Stimulated activated CD8-positive, alpha-beta memory T cell treated with anti-CD3 and anti-CD28 coated beads, Interleukin-4, amount 100 ng/mL, for 24 hours (primary cell): Measurements from ENCODE around the gene GDPD4.

Experiments
- DNase-seq: peaks from one replicate; pipeline ENCODE4 v3.0.0-alpha.2; 2020; ENCODE audit warnings: low read depth

GDPD4 gene

GRCh38 chr11:77189588-77190210 is 111.8 kb downstream of the GDPD4 start:
- DNase-seq: no peak

- no peak for DNase-seq
Observed at GRCh38 chr11:77188633-77189491, 112.6 kb downstream of the GDPD4 start.

- DNase-seq: peak; percentile 51
Observed at GRCh38 chr11:77187776-77188632, 113.5 kb downstream of the GDPD4 start.

GRCh38 chr11:77187111-77187750 is 114.3 kb downstream of the GDPD4 start:
- no peak for DNase-seq

GRCh38 chr11:77186302-77186701 is 115.2 kb downstream of the GDPD4 start:
- no peak for DNase-seq

- no peak for DNase-seq
Observed at GRCh38 chr11:77184136-77184860, 117.2 kb downstream of the GDPD4 start.

GRCh38 chr11:77183431-77183984 is 118.0 kb downstream of the GDPD4 start:
- no peak for DNase-seq

GRCh38 chr11:77182542-77183430 is 118.7 kb downstream of the GDPD4 start:
- no peak for DNase-seq

- DNase-seq: no peak
Observed at GRCh38 chr11:77181799-77182541, 119.5 kb downstream of the GDPD4 start.

GRCh38 chr11:77181226-77181625 is 120.3 kb downstream of the GDPD4 start:
- no peak for DNase-seq

- DNase-seq: no peak
Observed at GRCh38 chr11:77180346-77180745, 121.1 kb downstream of the GDPD4 start.

- DNase-seq: no peak
Observed at GRCh38 chr11:77179681-77180080, 121.8 kb downstream of the GDPD4 start.

GRCh38 chr11:77179048-77179447 is 122.4 kb downstream of the GDPD4 start:
- DNase-seq: no peak

GRCh38 chr11:77178150-77178549 is 123.3 kb downstream of the GDPD4 start:
- no peak for DNase-seq

- DNase-seq: no peak
Observed at GRCh38 chr11:77176996-77177395, 124.5 kb downstream of the GDPD4 start.

GRCh38 chr11:77175869-77176539 is 125.5 kb downstream of the GDPD4 start:
- no peak for DNase-seq

- no peak for DNase-seq
Observed at GRCh38 chr11:77175021-77175842, 126.3 kb downstream of the GDPD4 start.

- no peak for DNase-seq
Observed at GRCh38 chr11:77174559-77174958, 126.9 kb downstream of the GDPD4 start.
